Natural killer cell (primary cell): ENCODE data around the gene CCDC174. TPM values are rescaled to one million over a fixed set of nuclear protein-coding genes. Genes with fewer than 3 reads are reported as not detected.

Experiments
- total RNA-seq, 4 donors: library from RNA; stranded (reverse); fragments of 120-200 nt in 1 of 4; gene quantifications; one replicate each; pipeline versions ENCODE4 v1.2.3 to v1.2.4, GENCODE V29; 2013 to 2022

CCDC174 gene
- total RNA-seq, 3 donors from 2014 or later (not counting 1 experiment from before 2014, with no cell fraction given): 29.7 to 41.2 (median 31.9) TPM

Other genes with a start within 250 kb of the CCDC174 start
- gene SLC6A6, start 249.2 kb upstream of the CCDC174 start, total RNA-seq: 10 to 100 TPM; 43.7 to 55.4 (median 50.1) TPM
- not detected for gene GRIP2, start 111.4 kb upstream of the CCDC174 start, total RNA-seq
- gene C3orf20, start 23.4 kb downstream of the CCDC174 start, total RNA-seq: under 1 TPM in 1 of 3 donors, not detected in 2; 0.14 TPM
- gene FGD5, start 167.2 kb downstream of the CCDC174 start, total RNA-seq: not detected